Measurements from ENCODE around the gene DLGAP5. TPM values are rescaled to one million over a fixed set of nuclear protein-coding genes. Genes with fewer than 3 reads are reported as not detected.

DLGAP5 gene
- total and polyA plus RNA-seq, 2 of the 4 experiments (the other 2 are of a cell fraction): 14.9 to 19.0 TPM

GRCh38 chr14:55111122-55111708, 80.2 kb downstream of the DLGAP5 start:
- no peak for DNase-seq
- ChIA-PET POLR2A (ENCODE audit: unreplicated experiment) (no interaction called here), CTCF (no interaction called here)
- in situ Hi-C loops (cut with MboI; ENCODE audit: low sequenced_read_pairs) (no loop called here), intact Hi-C loops (cut with micrococcal nuclease) (no loop called here), dilution Hi-C loops (cut with HindIII; ENCODE audit: low sequenced_read_pairs, unreplicated experiment) (no loop called here)
- Histone ChIP-seq H3K23ac (ENCODE audit: low read depth, low read length) (no peak overlapping the region), H2AK9ac (replicated peaks; ENCODE audit: low read depth, low read length, poor library complexity) (peak overlapping the region; percentile 5), H3K4me2 (ENCODE audit: low read depth, low read length) (no peak overlapping the region), H3K79me1 (ENCODE audit: low read depth in 1 of 2, low read length in 2 of 2) (peaks cover 0 to 8% of the 10 kb centered on the region in 2 experiments; a peak in 1 of 4 replicates), H2AFZ (replicated peaks; ENCODE audit: low read length, poor library complexity) (peak overlapping the region; percentile 1), H4K91ac (ENCODE audit: insufficient read depth, low read depth, low read length) (no peak overlapping the region), H4K20me1 (ENCODE audit: insufficient read depth, low read length) (0 out of 2 replicates have a peak, but pooled peaks cover 3% of the 10 kb centered on the region), H4K5ac (ENCODE audit: low read depth, low read length) (no peak overlapping the region), H3K9ac (ENCODE audit: low read depth, low read length) (no peak overlapping the region), H3K9me3 (ENCODE audit: control insufficient read depth, insufficient read depth, low read length) (no peaks in the 10 kb centered on the region), H3K56ac (ENCODE audit: extremely low read depth, insufficient read depth, low read length) (no peak overlapping the region), H3K9me1 (ENCODE audit: insufficient read depth, low read length) (peaks cover 4% of the 10 kb centered on the region; the same call in 1 of the 2 replicates), H3K4ac (ENCODE audit: low read depth, low read length) (no peak overlapping the region), H3K27me3 (ENCODE audit: control insufficient read depth, insufficient read depth, low read length) (no peaks in the 10 kb centered on the region), H3K14ac (replicated peaks; ENCODE audit: low read depth, low read length) (no peak overlapping the region), H3K36me3 (ENCODE audit: control insufficient read depth, insufficient read depth, low read length) (no peaks in the 10 kb centered on the region), H2BK15ac (ENCODE audit: low read depth, low read length) (no peak overlapping the region), H3K4me3 (ENCODE audit: insufficient read depth, low read depth, low read length) (no peak overlapping the region), H2BK20ac (ENCODE audit: low read depth, low read length) (no peak overlapping the region), H4K8ac (ENCODE audit: low read depth in 2 of 2, low read length in 2 of 2) (no peak overlapping the region), H3K27ac (ENCODE audit: insufficient read depth, low read length) (no peak overlapping the region), H2AK5ac (ENCODE audit: low read depth, low read length) (no peak overlapping the region), H2BK120ac (ENCODE audit: low read depth, low read length) (no peak overlapping the region), H3K4me1 (ENCODE audit: control insufficient read depth, insufficient read depth, low read length) (peaks cover 13% of the 10 kb centered on the region), H3K18ac (ENCODE audit: low read depth, low read length) (no peak overlapping the region), H2BK5ac (ENCODE audit: low read depth, low read length, poor library complexity, severe bottlenecking) (no peak overlapping the region)
- ATAC-seq (ENCODE audit: low read depth): no peak
- 100% methylated on average over 2 of the region's 10 CpGs; no CpG with 5 or more reads in 1 of the 2 experiments for WGBS, 2 experiments (ENCODE audit: extremely low coverage in 2 of 2, insufficient read length in 1 of 2)
- TF ChIP-seq USF2 (IDR thresholded peaks at IDR 0.05; ENCODE audit: low read depth, low read length) (no peak), CTCF (conservative IDR thresholded peaks at IDR 0.05; ENCODE audit: low read depth, low read length) (no peak), RFX5 (IDR thresholded peaks at IDR 0.05; ENCODE audit: low read depth, low read length) (no peak)
- no TSS peak for BruUV-seq (replicated peaks)
